SK-N-SH (cell line): Measurements from ENCODE around the gene GSK3A.
A peak's percentile ranks its signal among the peaks of the same experiment; 100 is the strongest.

Experiments used
- CTCF ChIP-seq: fragments of 200-600 bp; sonication (generic); IDR thresholded peaks from 2 replicates; pipeline ENCODE4 v1.6.1; 2017; ENCODE audit warnings: antibody characterized with exemption, mild to moderate bottlenecking, moderate library complexity
- PBX3 ChIP-seq: IDR thresholded peaks from 2 replicates; pipeline ENCODE4; 2012
- POLR2AphosphoS5 ChIP-seq: IDR thresholded peaks from 2 replicates; pipeline ENCODE4 v1.6.1; 2012; ENCODE audit warnings: low read depth, low read length
- SMC3 ChIP-seq: IDR thresholded peaks from 2 replicates; pipeline ENCODE4 v1.6.1; 2012; ENCODE audit warnings: low read depth, low read length, improper control_type of control experiment

GRCh38 chr19:42229855-42230351 lies 12.5 kb downstream of the GSK3A start:
- TF ChIP-seq CTCF, result no peak
- TF ChIP-seq POLR2AphosphoS5, result no peak
- TF ChIP-seq SMC3, result no peak
- peak; percentile 24 for TF ChIP-seq PBX3
